ENCODE measurements around the gene SAE1.

SAE1 gene

DNA sequence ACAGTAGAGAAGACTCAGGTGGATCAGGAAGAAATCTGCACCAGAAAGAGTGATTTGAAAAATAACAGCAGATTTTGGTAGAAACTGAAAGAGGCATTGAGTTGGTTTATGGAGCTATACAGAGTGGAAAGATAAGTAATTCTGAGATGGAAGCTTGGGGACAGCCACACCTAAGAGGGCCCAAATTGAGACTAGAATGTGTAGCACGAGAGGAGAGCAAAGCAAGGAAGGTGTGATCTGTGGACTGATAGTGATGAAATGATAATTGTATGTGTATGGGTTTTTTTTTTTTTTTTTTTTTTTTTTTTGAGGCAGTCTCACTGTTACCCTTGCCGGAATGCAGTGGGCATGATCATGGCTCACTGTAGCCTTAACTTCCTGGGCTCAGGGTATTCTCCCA, 16.3 kb downstream of the SAE1 start:
- WGBS (ENCODE audit: insufficient coverage, insufficient read length) = 100% methylated on average over 1 of the region's 2 CpGs

GRCh38 chr19:47151627-47152026, 21.0 kb downstream of the SAE1 start:
- no peaks in the 10 kb centered on the region for H3K9me3 ChIP-seq (ENCODE audit: control insufficient read depth, insufficient read depth, low read length)
- no peaks in the 10 kb centered on the region for H3K4me1 ChIP-seq (ENCODE audit: control insufficient read depth, insufficient read depth, low read length)
- no peak overlapping the region for H3K4me3 ChIP-seq (ENCODE audit: low read length)
- H3K27me3 ChIP-seq (ENCODE audit: control insufficient read depth, insufficient read depth, low read length) = no peaks in the 10 kb centered on the region
- DNase-seq (ENCODE audit: low read depth, low spot score) = no peak
- H3K27ac ChIP-seq (ENCODE audit: low read length) = no peak overlapping the region
- no CpG with 5 or more reads among the region's 3 CpGs for WGBS (ENCODE audit: insufficient coverage, insufficient read length)
- peaks cover 19% of the 10 kb centered on the region for H3K36me3 ChIP-seq (ENCODE audit: control insufficient read depth, insufficient read depth, low read length)

More for the DNA sequence above, 16.3 kb downstream of the SAE1 start:
- DNase-seq (ENCODE audit: low read depth, low spot score) = no peak
- Histone ChIP-seq H3K36me3 (ENCODE audit: control insufficient read depth, insufficient read depth, low read length) (peaks cover 39% of the 10 kb centered on the region), H3K4me3 (ENCODE audit: low read length) (no peak overlapping the region), H3K27me3 (ENCODE audit: control insufficient read depth, insufficient read depth, low read length) (no peaks in the 10 kb centered on the region), H3K4me1 (ENCODE audit: control insufficient read depth, insufficient read depth, low read length) (no peaks in the 10 kb centered on the region), H3K9me3 (ENCODE audit: control insufficient read depth, insufficient read depth, low read length) (no peaks in the 10 kb centered on the region), H3K27ac (ENCODE audit: low read length) (no peak overlapping the region)

DNA sequence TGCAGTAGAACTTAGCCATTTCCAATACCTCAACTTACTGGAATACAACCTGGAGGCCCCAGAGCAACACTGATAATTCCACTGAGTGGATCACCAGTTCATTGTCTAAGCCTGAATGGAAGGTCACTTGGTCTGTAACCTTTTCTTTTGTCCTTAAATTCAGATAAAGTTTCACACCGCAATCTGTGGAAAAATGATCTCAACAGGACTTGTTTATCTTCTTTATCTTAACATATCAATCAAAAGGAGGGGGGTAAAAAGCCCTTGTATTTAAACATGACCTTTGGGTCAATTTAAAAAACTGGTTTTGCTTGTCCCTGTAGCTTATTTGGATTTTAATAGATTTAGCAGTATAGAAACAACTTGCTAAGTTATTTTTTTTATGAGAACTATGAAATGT, 21.6 kb downstream of the SAE1 start:
- no peaks in the 10 kb centered on the region for H3K27me3 ChIP-seq (ENCODE audit: control insufficient read depth, insufficient read depth, low read length)
- H3K4me3 ChIP-seq (ENCODE audit: low read length) = no peak overlapping the region
- peaks cover 18% of the 10 kb centered on the region for H3K36me3 ChIP-seq (ENCODE audit: control insufficient read depth, insufficient read depth, low read length)
- H3K4me1 ChIP-seq (ENCODE audit: control insufficient read depth, insufficient read depth, low read length) = no peaks in the 10 kb centered on the region
- WGBS (ENCODE audit: insufficient coverage, insufficient read length) = no CpG with 5 or more reads among the region's 1 CpG
- DNase-seq (ENCODE audit: low read depth, low spot score) = no peak
- no peak overlapping the region for H3K27ac ChIP-seq (ENCODE audit: low read length)
- H3K9me3 ChIP-seq (ENCODE audit: control insufficient read depth, insufficient read depth, low read length) = no peaks in the 10 kb centered on the region

- Histone ChIP-seq H3K36me3 (ENCODE audit: control insufficient read depth, insufficient read depth, low read length) (peaks cover 18% of the 10 kb centered on the region), H3K27ac (ENCODE audit: low read length) (no peak overlapping the region), H3K4me1 (ENCODE audit: control insufficient read depth, insufficient read depth, low read length) (no peaks in the 10 kb centered on the region), H3K27me3 (ENCODE audit: control insufficient read depth, insufficient read depth, low read length) (no peaks in the 10 kb centered on the region), H3K4me3 (ENCODE audit: low read length) (no peak overlapping the region), H3K9me3 (ENCODE audit: control insufficient read depth, insufficient read depth, low read length) (no peaks in the 10 kb centered on the region)
- DNase-seq (ENCODE audit: low read depth, low spot score) = no peak
- no CpG with 5 or more reads among the region's 2 CpGs for WGBS (ENCODE audit: insufficient coverage, insufficient read length)
These were observed 22.0 kb downstream of the SAE1 start for GRCh38 chr19:47152632-47153031.

GRCh38 chr19:47153266-47153665, 22.6 kb downstream of the SAE1 start:
- H3K4me1 ChIP-seq (ENCODE audit: control insufficient read depth, insufficient read depth, low read length) = peaks cover 4% of the 10 kb centered on the region; the same call in 1 of the 2 replicates
- H3K36me3 ChIP-seq (ENCODE audit: control insufficient read depth, insufficient read depth, low read length) = peaks cover 17% of the 10 kb centered on the region
- no peaks in the 10 kb centered on the region for H3K27me3 ChIP-seq (ENCODE audit: control insufficient read depth, insufficient read depth, low read length)
- no CpG with 5 or more reads among the region's 2 CpGs for WGBS (ENCODE audit: insufficient coverage, insufficient read length)
- H3K4me3 ChIP-seq (ENCODE audit: low read length) = no peak overlapping the region
- no peaks in the 10 kb centered on the region for H3K9me3 ChIP-seq (ENCODE audit: control insufficient read depth, insufficient read depth, low read length)
- DNase-seq (ENCODE audit: low read depth, low spot score) = no peak
- no peak overlapping the region for H3K27ac ChIP-seq (ENCODE audit: low read length)

DNA sequence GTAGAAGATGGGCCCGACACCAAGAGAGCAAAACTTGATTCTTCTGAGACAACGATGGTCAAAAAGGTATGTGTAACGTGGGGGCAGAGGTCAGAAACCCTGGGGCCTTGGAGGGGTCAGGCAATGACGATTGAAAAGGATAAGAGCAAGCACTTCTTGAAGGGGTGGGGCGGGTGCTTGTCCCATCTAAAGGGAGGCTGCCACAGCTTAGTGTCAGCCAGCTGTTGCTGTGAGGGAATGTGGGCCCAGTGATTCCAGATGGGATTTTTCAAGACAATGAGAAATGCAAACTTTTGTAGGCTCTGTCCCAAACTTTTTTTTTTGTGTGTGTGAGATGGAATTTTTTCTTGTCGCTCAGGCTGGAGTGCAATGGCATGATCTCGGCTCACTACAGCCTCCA, 24.5 kb downstream of the SAE1 start:
- Histone ChIP-seq H3K4me3 (ENCODE audit: low read length) (no peak overlapping the region), H3K4me1 (ENCODE audit: control insufficient read depth, insufficient read depth, low read length) (peaks cover 8% of the 10 kb centered on the region), H3K9me3 (ENCODE audit: control insufficient read depth, insufficient read depth, low read length) (no peaks in the 10 kb centered on the region), H3K27ac (ENCODE audit: low read length) (no peak overlapping the region), H3K36me3 (ENCODE audit: control insufficient read depth, insufficient read depth, low read length) (peaks cover 25% of the 10 kb centered on the region), H3K27me3 (ENCODE audit: control insufficient read depth, insufficient read depth, low read length) (no peaks in the 10 kb centered on the region)
- no CpG with 5 or more reads among the region's 7 CpGs for WGBS (ENCODE audit: insufficient coverage, insufficient read length)
- DNase-seq (ENCODE audit: low read depth, low spot score) = no peak

DNA sequence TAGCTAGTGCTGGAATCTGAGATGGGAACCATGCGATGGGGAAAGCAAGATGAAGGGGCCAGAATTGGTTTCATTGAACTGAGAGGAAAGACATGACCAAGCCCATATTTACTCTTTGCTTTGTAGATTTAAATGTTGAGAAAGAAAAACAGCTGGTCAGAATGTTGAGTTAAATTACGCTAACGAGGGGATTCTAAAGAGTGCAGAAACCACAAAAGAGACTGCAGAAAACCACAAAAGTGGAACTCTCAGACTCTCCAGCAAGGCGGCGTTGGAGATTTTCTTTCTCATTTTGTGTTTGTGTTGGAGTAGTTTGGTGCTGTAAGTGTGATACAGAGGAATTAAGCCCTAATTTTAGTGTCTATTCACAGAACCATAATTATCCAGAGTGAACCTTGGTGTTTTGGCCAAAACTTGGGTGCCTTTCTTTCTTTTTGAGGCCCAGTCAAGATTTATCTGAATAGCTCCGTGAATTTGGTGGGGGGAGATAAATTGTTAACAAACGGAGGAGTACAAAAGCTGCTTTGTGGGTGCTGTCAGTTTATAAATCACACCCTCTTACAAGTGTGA, 26.3 kb downstream of the SAE1 start:
- Histone ChIP-seq H3K36me3 (ENCODE audit: control insufficient read depth, insufficient read depth, low read length) (peaks cover 16% of the 10 kb centered on the region; the same call in 1 of the 2 replicates), H3K4me1 (ENCODE audit: control insufficient read depth, insufficient read depth, low read length) (peaks cover 8% of the 10 kb centered on the region), H3K4me3 (ENCODE audit: low read length) (no peak overlapping the region), H3K27me3 (ENCODE audit: control insufficient read depth, insufficient read depth, low read length) (no peaks in the 10 kb centered on the region), H3K9me3 (ENCODE audit: control insufficient read depth, insufficient read depth, low read length) (no peaks in the 10 kb centered on the region), H3K27ac (ENCODE audit: low read length) (no peak overlapping the region)
- DNase-seq (ENCODE audit: low read depth, low spot score) = no peak
- no CpG with 5 or more reads among the region's 7 CpGs for WGBS (ENCODE audit: insufficient coverage, insufficient read length)

DNA sequence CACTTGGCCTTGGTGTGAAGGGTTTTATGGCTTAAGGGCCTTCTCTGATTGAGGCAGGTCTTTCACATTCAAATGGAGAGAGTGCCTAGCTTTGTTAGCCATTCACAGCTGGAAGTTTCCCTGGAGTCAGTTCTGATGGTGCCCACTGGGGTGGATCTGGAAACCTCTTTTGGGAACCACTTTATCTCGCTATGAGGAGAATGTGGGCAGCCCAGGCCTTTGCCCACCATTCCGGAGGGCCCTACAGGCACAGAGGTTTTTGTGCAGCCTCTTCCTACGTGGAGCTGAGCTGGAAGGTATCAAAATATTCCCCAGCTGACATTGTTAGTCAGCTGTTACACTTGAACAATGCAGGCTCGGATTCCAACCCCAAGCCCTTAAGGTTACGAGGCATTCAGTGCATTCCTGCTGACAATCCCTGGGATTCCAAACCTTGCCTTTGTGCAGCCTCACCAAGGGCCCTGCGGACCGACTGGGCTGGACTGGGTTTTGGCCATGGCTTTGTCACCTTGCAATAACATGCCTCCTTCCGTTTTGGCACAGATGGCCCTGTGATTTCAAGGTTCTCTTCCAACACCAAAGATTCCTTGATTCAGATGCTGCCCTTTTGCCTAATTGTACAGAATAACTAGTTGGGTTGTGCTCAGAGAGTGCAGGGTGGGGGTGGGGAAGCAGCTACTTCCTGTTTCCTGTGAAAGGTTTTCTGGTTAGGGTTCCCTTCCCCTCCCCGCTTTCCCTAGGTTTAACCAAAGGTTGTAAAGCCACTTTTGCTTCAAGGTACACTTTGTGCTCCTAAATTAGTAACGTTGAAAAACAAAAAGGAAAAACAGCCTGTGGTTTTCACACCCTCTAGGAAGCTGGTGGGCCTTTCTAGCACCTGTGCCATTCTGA, 27.0 kb downstream of the SAE1 start:
- Histone ChIP-seq H3K4me1 (ENCODE audit: control insufficient read depth, insufficient read depth, low read length) (peaks cover 8% of the 10 kb centered on the region), H3K27me3 (ENCODE audit: control insufficient read depth, insufficient read depth, low read length) (no peaks in the 10 kb centered on the region), H3K4me3 (ENCODE audit: low read length) (no peak overlapping the region), H3K27ac (ENCODE audit: low read length) (peak overlapping the region; percentile 5), H3K36me3 (ENCODE audit: control insufficient read depth, insufficient read depth, low read length) (peaks cover 16% of the 10 kb centered on the region; the same call in 1 of the 2 replicates), H3K9me3 (ENCODE audit: control insufficient read depth, insufficient read depth, low read length) (no peaks in the 10 kb centered on the region)
- DNase-seq (ENCODE audit: low read depth, low spot score) = peak; percentile 71
- WGBS (ENCODE audit: insufficient coverage, insufficient read length) = no CpG with 5 or more reads among the region's 10 CpGs

DNA sequence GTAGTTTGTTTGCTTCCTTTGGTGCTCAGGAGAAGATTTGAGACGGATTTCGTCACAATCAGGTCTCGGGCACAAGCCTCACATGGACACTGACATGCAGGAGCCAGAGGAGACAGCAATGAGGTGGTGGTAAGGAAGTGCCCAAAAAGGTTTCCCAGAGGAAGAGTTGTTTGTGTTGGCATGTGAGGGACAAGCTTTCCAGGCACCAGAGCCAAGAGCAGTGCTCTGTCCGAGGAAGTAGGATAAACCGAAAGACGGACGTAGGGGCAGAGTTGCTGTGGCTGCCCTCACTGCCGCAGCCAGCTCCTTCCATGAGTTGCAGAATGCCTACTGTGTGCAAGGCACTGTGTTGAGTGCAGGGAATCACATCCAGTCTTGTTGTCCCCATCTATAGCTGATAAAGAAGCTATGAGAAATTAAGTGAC, 27.7 kb downstream of the SAE1 start:
- Histone ChIP-seq H3K4me3 (ENCODE audit: low read length) (no peak overlapping the region), H3K4me1 (ENCODE audit: control insufficient read depth, insufficient read depth, low read length) (peaks cover 8% of the 10 kb centered on the region), H3K36me3 (ENCODE audit: control insufficient read depth, insufficient read depth, low read length) (peaks cover 16% of the 10 kb centered on the region; the same call in 1 of the 2 replicates), H3K9me3 (ENCODE audit: control insufficient read depth, insufficient read depth, low read length) (no peaks in the 10 kb centered on the region), H3K27me3 (ENCODE audit: control insufficient read depth, insufficient read depth, low read length) (no peaks in the 10 kb centered on the region), H3K27ac (ENCODE audit: low read length) (peak overlapping the region; percentile 5)
- no CpG with 5 or more reads among the region's 8 CpGs for WGBS (ENCODE audit: insufficient coverage, insufficient read length)
- no peak for DNase-seq (ENCODE audit: low read depth, low spot score)

DNA sequence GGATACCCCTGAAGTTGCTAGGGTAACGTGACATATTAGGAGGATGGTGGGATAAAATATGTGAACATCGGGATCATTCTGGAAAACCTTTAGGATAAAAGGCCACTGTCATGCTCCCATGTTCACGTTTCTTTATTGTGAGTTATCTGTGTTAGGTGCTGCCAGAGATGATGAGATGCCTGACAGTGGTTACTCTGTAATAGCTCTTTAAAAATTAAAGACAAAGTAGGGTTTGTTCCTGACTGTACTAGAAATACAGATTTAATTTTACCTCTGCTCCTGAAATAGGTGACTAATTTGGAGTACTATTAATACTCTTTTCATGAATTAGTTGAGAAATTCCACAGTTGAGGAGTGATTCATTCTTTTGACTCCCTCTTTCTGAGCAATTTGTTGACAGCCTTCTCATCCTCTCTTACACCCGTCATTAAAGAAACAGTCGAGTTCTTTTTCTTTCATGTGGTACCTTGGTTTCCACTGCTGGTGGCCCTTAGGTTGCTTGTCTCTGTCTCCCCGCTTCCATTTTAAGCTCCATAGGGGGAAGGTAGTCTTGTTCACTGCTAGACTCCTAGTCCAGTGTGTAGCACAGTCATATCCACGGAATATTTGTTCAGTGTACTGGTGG, 28.4 kb downstream of the SAE1 start:
- Histone ChIP-seq H3K9me3 (ENCODE audit: control insufficient read depth, insufficient read depth, low read length) (no peaks in the 10 kb centered on the region), H3K36me3 (ENCODE audit: control insufficient read depth, insufficient read depth, low read length) (peaks cover 16% of the 10 kb centered on the region; the same call in 1 of the 2 replicates), H3K4me1 (ENCODE audit: control insufficient read depth, insufficient read depth, low read length) (peaks cover 8% of the 10 kb centered on the region), H3K27me3 (ENCODE audit: control insufficient read depth, insufficient read depth, low read length) (no peaks in the 10 kb centered on the region), H3K4me3 (ENCODE audit: low read length) (no peak overlapping the region), H3K27ac (ENCODE audit: low read length) (no peak overlapping the region)
- DNase-seq (ENCODE audit: low read depth, low spot score) = no peak
- no CpG with 5 or more reads among the region's 7 CpGs for WGBS (ENCODE audit: insufficient coverage, insufficient read length)

Measured in iPS DF 6.9 (cell line).